ENCODE data around the gene KRT3.
"Not testable (repeated sequence)": the region's sequence is repeated elsewhere in the genome, so short reads cannot be mapped to it uniquely, and the experiment has no call there.

DNA sequence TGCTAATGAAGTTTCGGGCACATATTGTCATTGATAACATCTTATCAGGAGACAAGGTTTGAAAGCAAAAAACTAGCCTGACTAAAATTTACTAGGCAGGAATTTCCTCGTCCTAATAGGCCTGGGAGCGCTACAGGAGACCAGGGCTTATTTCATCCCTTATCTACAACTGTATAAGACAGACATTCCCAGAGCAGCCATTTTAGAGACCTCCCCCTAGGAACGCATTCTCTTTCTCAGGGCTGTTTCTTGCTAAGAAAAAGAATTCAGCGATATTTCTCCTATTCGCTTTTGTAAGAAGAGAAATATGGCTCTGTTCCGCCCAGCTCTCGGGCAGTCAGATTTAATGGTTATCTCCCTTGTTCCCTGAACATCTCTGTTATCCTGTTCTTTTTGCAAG, 34.7 kb downstream of the KRT3 start:
- TF ChIP-seq, protein P1, sequence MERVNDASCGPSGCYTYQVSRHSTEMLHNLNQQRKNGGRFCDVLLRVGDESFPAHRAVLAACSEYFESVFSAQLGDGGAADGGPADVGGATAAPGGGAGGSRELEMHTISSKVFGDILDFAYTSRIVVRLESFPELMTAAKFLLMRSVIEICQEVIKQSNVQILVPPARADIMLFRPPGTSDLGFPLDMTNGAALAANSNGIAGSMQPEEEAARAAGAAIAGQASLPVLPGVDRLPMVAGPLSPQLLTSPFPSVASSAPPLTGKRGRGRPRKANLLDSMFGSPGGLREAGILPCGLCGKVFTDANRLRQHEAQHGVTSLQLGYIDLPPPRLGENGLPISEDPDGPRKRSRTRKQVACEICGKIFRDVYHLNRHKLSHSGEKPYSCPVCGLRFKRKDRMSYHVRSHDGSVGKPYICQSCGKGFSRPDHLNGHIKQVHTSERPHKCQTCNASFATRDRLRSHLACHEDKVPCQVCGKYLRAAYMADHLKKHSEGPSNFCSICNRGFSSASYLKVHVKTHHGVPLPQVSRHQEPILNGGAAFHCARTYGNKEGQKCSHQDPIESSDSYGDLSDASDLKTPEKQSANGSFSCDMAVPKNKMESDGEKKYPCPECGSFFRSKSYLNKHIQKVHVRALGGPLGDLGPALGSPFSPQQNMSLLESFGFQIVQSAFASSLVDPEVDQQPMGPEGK (CRISPR knock-in tag; IDR thresholded peaks at IDR 0.05; ENCODE audit: borderline replicate concordance) = not testable (repeated sequence)
- not testable (repeated sequence) for TF ChIP-seq TSHZ2 (CRISPR knock-in tag; IDR thresholded peaks at IDR 0.05); ARNTL (CRISPR knock-in tag; IDR thresholded peaks at IDR 0.05; ENCODE audit: borderline replicate concordance, low read depth); SNAI2 (CRISPR knock-in tag; IDR thresholded peaks at IDR 0.05); ZFP3 (CRISPR knock-in tag; IDR thresholded peaks at IDR 0.05); ZC3H10 (CRISPR knock-in tag; IDR thresholded peaks at IDR 0.05)

Measured in SK-N-SH treated with all-trans-retinoic acid at 6 μM for 48 hours (cell line).